ENCODE results near the gene IQSEC1.

IQSEC1 gene

GRCh38 chr3:13051066-13051465 lies 22.2 kb downstream of the IQSEC1 start:
- H3K9me3 ChIP-seq (ENCODE audit: control insufficient read depth in 1 of 2, low read length in 2 of 2) = no peaks in the 10 kb centered on the region
- H3K27me3 ChIP-seq (ENCODE audit: low read depth, low read length) = no peaks in the 10 kb centered on the region
- no peaks in the 10 kb centered on the region for H3K4me1 ChIP-seq (ENCODE audit: control insufficient read depth in 1 of 2, insufficient read depth in 2 of 2, low read length in 2 of 2)
- H3K4me3 ChIP-seq (ENCODE audit: low read depth in 1 of 2, low read length in 2 of 2) = no peak overlapping the region
- no peaks in the 10 kb centered on the region for H3K36me3 ChIP-seq (ENCODE audit: control insufficient read depth in 1 of 2, insufficient read depth in 2 of 2, low read length in 2 of 2)
- H3K27ac ChIP-seq (ENCODE audit: low read length) = no peak overlapping the region

- no peaks in the 10 kb centered on the region for H3K27me3 ChIP-seq (ENCODE audit: low read depth, low read length)
- no peaks in the 10 kb centered on the region for H3K36me3 ChIP-seq (ENCODE audit: control insufficient read depth in 1 of 2, insufficient read depth in 2 of 2, low read length in 2 of 2)
- H3K27ac ChIP-seq (ENCODE audit: low read length) = no peak overlapping the region
- H3K9me3 ChIP-seq (ENCODE audit: control insufficient read depth in 1 of 2, low read length in 2 of 2) = no peaks in the 10 kb centered on the region
- no peak overlapping the region for H3K4me3 ChIP-seq (ENCODE audit: low read depth in 1 of 2, low read length in 2 of 2)
- no peaks in the 10 kb centered on the region for H3K4me1 ChIP-seq (ENCODE audit: control insufficient read depth in 1 of 2, insufficient read depth in 2 of 2, low read length in 2 of 2)
Measured at GRCh38 chr3:13050446-13050845, 22.8 kb downstream of the IQSEC1 start.

GRCh38 chr3:13049400-13049799 lies 23.8 kb downstream of the IQSEC1 start:
- Histone ChIP-seq H3K27ac (ENCODE audit: low read length) (no peak overlapping the region), H3K9me3 (ENCODE audit: control insufficient read depth in 1 of 2, low read length in 2 of 2) (no peaks in the 10 kb centered on the region), H3K4me3 (ENCODE audit: low read depth in 1 of 2, low read length in 2 of 2) (no peak overlapping the region), H3K36me3 (ENCODE audit: control insufficient read depth in 1 of 2, insufficient read depth in 2 of 2, low read length in 2 of 2) (no peaks in the 10 kb centered on the region), H3K4me1 (ENCODE audit: control insufficient read depth in 1 of 2, insufficient read depth in 2 of 2, low read length in 2 of 2) (no peaks in the 10 kb centered on the region), H3K27me3 (ENCODE audit: low read depth, low read length) (no peaks in the 10 kb centered on the region)

GRCh38 chr3:13047296-13048165 lies 25.7 kb downstream of the IQSEC1 start:
- no peak overlapping the region for H3K4me3 ChIP-seq (ENCODE audit: low read depth in 1 of 2, low read length in 2 of 2)
- H3K27me3 ChIP-seq (ENCODE audit: low read depth, low read length) = no peaks in the 10 kb centered on the region
- H3K36me3 ChIP-seq (ENCODE audit: control insufficient read depth in 1 of 2, insufficient read depth in 2 of 2, low read length in 2 of 2) = no peaks in the 10 kb centered on the region
- no peaks in the 10 kb centered on the region for H3K4me1 ChIP-seq (ENCODE audit: control insufficient read depth in 1 of 2, insufficient read depth in 2 of 2, low read length in 2 of 2)
- H3K27ac ChIP-seq (ENCODE audit: low read length) = no peak overlapping the region
- H3K9me3 ChIP-seq (ENCODE audit: control insufficient read depth in 1 of 2, low read length in 2 of 2) = no peaks in the 10 kb centered on the region

- H3K36me3 ChIP-seq (ENCODE audit: control insufficient read depth in 1 of 2, insufficient read depth in 2 of 2, low read length in 2 of 2) = no peaks in the 10 kb centered on the region
- H3K4me3 ChIP-seq (ENCODE audit: low read depth in 1 of 2, low read length in 2 of 2) = no peak overlapping the region
- H3K27me3 ChIP-seq (ENCODE audit: low read depth, low read length) = no peaks in the 10 kb centered on the region
- no peak overlapping the region for H3K27ac ChIP-seq (ENCODE audit: low read length)
- no peaks in the 10 kb centered on the region for H3K4me1 ChIP-seq (ENCODE audit: control insufficient read depth in 1 of 2, insufficient read depth in 2 of 2, low read length in 2 of 2)
- H3K9me3 ChIP-seq (ENCODE audit: control insufficient read depth in 1 of 2, low read length in 2 of 2) = no peaks in the 10 kb centered on the region
Measured at GRCh38 chr3:13046569-13047274, 26.5 kb downstream of the IQSEC1 start.

- Histone ChIP-seq H3K27ac (ENCODE audit: low read length) (no peak overlapping the region), H3K4me1 (ENCODE audit: control insufficient read depth in 1 of 2, insufficient read depth in 2 of 2, low read length in 2 of 2) (no peaks in the 10 kb centered on the region), H3K36me3 (ENCODE audit: control insufficient read depth in 1 of 2, insufficient read depth in 2 of 2, low read length in 2 of 2) (no peaks in the 10 kb centered on the region), H3K4me3 (ENCODE audit: low read depth in 1 of 2, low read length in 2 of 2) (no peak overlapping the region), H3K9me3 (ENCODE audit: control insufficient read depth in 1 of 2, low read length in 2 of 2) (no peaks in the 10 kb centered on the region), H3K27me3 (ENCODE audit: low read depth, low read length) (no peaks in the 10 kb centered on the region)
Measured at GRCh38 chr3:13045904-13046568, 27.2 kb downstream of the IQSEC1 start.

GRCh38 chr3:13045241-13045903 lies 27.9 kb downstream of the IQSEC1 start:
- Histone ChIP-seq H3K9me3 (ENCODE audit: control insufficient read depth in 1 of 2, low read length in 2 of 2) (no peaks in the 10 kb centered on the region), H3K27ac (ENCODE audit: low read length) (no peak overlapping the region), H3K4me1 (ENCODE audit: control insufficient read depth in 1 of 2, insufficient read depth in 2 of 2, low read length in 2 of 2) (no peaks in the 10 kb centered on the region)

GRCh38 chr3:13044496-13045240 lies 28.6 kb downstream of the IQSEC1 start:
- Histone ChIP-seq H3K4me3 (ENCODE audit: low read depth in 1 of 2, low read length in 2 of 2) (no peak overlapping the region), H3K4me1 (ENCODE audit: control insufficient read depth in 1 of 2, insufficient read depth in 2 of 2, low read length in 2 of 2) (no peaks in the 10 kb centered on the region), H3K27me3 (ENCODE audit: low read depth, low read length) (no peaks in the 10 kb centered on the region), H3K36me3 (ENCODE audit: control insufficient read depth in 1 of 2, insufficient read depth in 2 of 2, low read length in 2 of 2) (no peaks in the 10 kb centered on the region), H3K27ac (ENCODE audit: low read length) (no peak overlapping the region), H3K9me3 (ENCODE audit: control insufficient read depth in 1 of 2, low read length in 2 of 2) (no peaks in the 10 kb centered on the region)

More at GRCh38 chr3:13045241-13045903, 27.9 kb downstream of the IQSEC1 start:
- no peaks in the 10 kb centered on the region for H3K36me3 ChIP-seq (ENCODE audit: control insufficient read depth in 1 of 2, insufficient read depth in 2 of 2, low read length in 2 of 2)
- H3K4me3 ChIP-seq (ENCODE audit: low read depth in 1 of 2, low read length in 2 of 2) = no peak overlapping the region
- H3K27me3 ChIP-seq (ENCODE audit: low read depth, low read length) = no peaks in the 10 kb centered on the region

GRCh38 chr3:13043656-13044055 lies 29.6 kb downstream of the IQSEC1 start:
- Histone ChIP-seq H3K4me1 (ENCODE audit: control insufficient read depth in 1 of 2, insufficient read depth in 2 of 2, low read length in 2 of 2) (no peaks in the 10 kb centered on the region), H3K27ac (ENCODE audit: low read length) (no peak overlapping the region), H3K9me3 (ENCODE audit: control insufficient read depth in 1 of 2, low read length in 2 of 2) (no peaks in the 10 kb centered on the region), H3K4me3 (ENCODE audit: low read depth in 1 of 2, low read length in 2 of 2) (no peak overlapping the region), H3K27me3 (ENCODE audit: low read depth, low read length) (no peaks in the 10 kb centered on the region), H3K36me3 (ENCODE audit: control insufficient read depth in 1 of 2, insufficient read depth in 2 of 2, low read length in 2 of 2) (no peaks in the 10 kb centered on the region)

GRCh38 chr3:13042715-13043271 lies 30.4 kb downstream of the IQSEC1 start:
- Histone ChIP-seq H3K27me3 (ENCODE audit: low read depth, low read length) (no peaks in the 10 kb centered on the region), H3K4me3 (ENCODE audit: low read depth in 1 of 2, low read length in 2 of 2) (no peak overlapping the region), H3K4me1 (ENCODE audit: control insufficient read depth in 1 of 2, insufficient read depth in 2 of 2, low read length in 2 of 2) (no peaks in the 10 kb centered on the region), H3K36me3 (ENCODE audit: control insufficient read depth in 1 of 2, insufficient read depth in 2 of 2, low read length in 2 of 2) (no peaks in the 10 kb centered on the region), H3K9me3 (ENCODE audit: control insufficient read depth in 1 of 2, low read length in 2 of 2) (no peaks in the 10 kb centered on the region), H3K27ac (ENCODE audit: low read length) (no peak overlapping the region)
